Subcutaneous abdominal adipose tissue (tissue), 5 donors: Measurements from ENCODE around the gene EPHB2.
"Not testable (repeated sequence)": the region's sequence is repeated elsewhere in the genome, so short reads cannot be mapped to it uniquely, and the experiment has no call there.

Experiments used
- H3K27ac ChIP-seq: one replicate; pipeline ENCODE4 v1.7.0; 2013; ENCODE audit warnings: low read depth, mild to moderate bottlenecking, inconsistent platforms, low read length, moderate library complexity
- H3K27me3 ChIP-seq, 5 donors: one replicate each; pipeline ENCODE4 v1.7.0; 2013; ENCODE audit warnings: low read length in 5 of 5, inconsistent platforms in 1 of 5; ENCODE audit not compliant: control insufficient read depth in 5 of 5, insufficient read depth in 4 of 5
- H3K36me3 ChIP-seq, 5 donors: one replicate each; pipeline ENCODE4 v1.7.0; 2013; ENCODE audit warnings: low read length in 5 of 5; ENCODE audit not compliant: control insufficient read depth in 5 of 5, insufficient read depth in 5 of 5
- H3K4me1 ChIP-seq, 5 donors: one replicate each; pipeline ENCODE4 v1.7.0; 2013; ENCODE audit warnings: low read length in 5 of 5, mild to moderate bottlenecking in 3 of 5, moderate library complexity in 1 of 5; ENCODE audit not compliant: control insufficient read depth in 5 of 5, insufficient read depth in 5 of 5
- H3K4me3 ChIP-seq, 5 donors: one replicate each; pipeline ENCODE4 v1.7.0; 2013; ENCODE audit warnings: low read length in 5 of 5, low read depth in 1 of 5
- H3K9ac ChIP-seq, 5 donors: one replicate each; pipeline ENCODE4 v1.7.0; 2013; ENCODE audit warnings: low read length in 5 of 5, mild to moderate bottlenecking in 4 of 5, moderate library complexity in 3 of 5
- H3K9me3 ChIP-seq, 5 donors: one replicate each; pipeline ENCODE4 v1.7.0; 2013; ENCODE audit warnings: low read length in 5 of 5; ENCODE audit not compliant: control insufficient read depth in 5 of 5
- donor health status: healthy.
- donor health status: healthy.
- donor health status: healthy.
- donor health status: healthy.
- donor health status: healthy.

EPHB2 gene

GRCh38 chr1:22674410-22674749 is 36.3 kb upstream of the EPHB2 start:
- Histone ChIP-seq H3K27ac (no peak overlapping the region), H3K4me3 (no peak overlapping the region), H3K9me3 (no peaks in the 10 kb centered on the region), H3K27me3 (peaks cover 7 to 32% (median 28%) of the 10 kb centered on the region in 5 donors), H3K36me3 (no peaks in the 10 kb centered on the region), H3K9ac (no peak overlapping the region), H3K4me1 (no peaks in the 10 kb centered on the region)

- peaks cover 0 to 29% (median 20%) of the 10 kb centered on the region in 5 donors for H3K27me3 ChIP-seq
- H3K36me3 ChIP-seq, H3K4me1 ChIP-seq, H3K27ac ChIP-seq, H3K4me3 ChIP-seq, H3K9me3 ChIP-seq, H3K9ac ChIP-seq: not testable (repeated sequence)
These were observed 34.5 kb upstream of the EPHB2 start for GRCh38 chr1:22676151-22676550.

- Histone ChIP-seq H3K27ac (no peak overlapping the region), H3K4me3 (no peak overlapping the region), H3K27me3 (peaks cover 0 to 24% (median 16%) of the 10 kb centered on the region in 5 donors), H3K9me3 (no peaks in the 10 kb centered on the region), H3K36me3 (no peaks in the 10 kb centered on the region), H3K4me1 (no peaks in the 10 kb centered on the region), H3K9ac (no peak overlapping the region)
These were observed 33.6 kb upstream of the EPHB2 start for GRCh38 chr1:22676916-22677583.

- Histone ChIP-seq H3K4me3 (no peak overlapping the region), H3K9me3 (no peaks in the 10 kb centered on the region), H3K9ac (no peak overlapping the region), H3K36me3 (no peaks in the 10 kb centered on the region), H3K4me1 (no peaks in the 10 kb centered on the region), H3K27me3 (peaks cover 0 to 14% (median 11%) of the 10 kb centered on the region in 5 donors), H3K27ac (no peak overlapping the region)
These were observed 32.4 kb upstream of the EPHB2 start for GRCh38 chr1:22677931-22678896.

- Histone ChIP-seq H3K4me1 (no peaks in the 10 kb centered on the region), H3K9me3 (no peaks in the 10 kb centered on the region), H3K27me3 (peaks cover 12 to 24% (median 18%) of the 10 kb centered on the region in 5 donors), H3K4me3 (no peak overlapping the region), H3K36me3 (no peaks in the 10 kb centered on the region), H3K9ac (no peak overlapping the region), H3K27ac (no peak overlapping the region)
These were observed 29.9 kb upstream of the EPHB2 start for GRCh38 chr1:22680726-22681125.

GRCh38 chr1:22681556-22682276 is 28.9 kb upstream of the EPHB2 start:
- Histone ChIP-seq H3K4me1 (no peaks in the 10 kb centered on the region), H3K27ac (no peak overlapping the region), H3K9me3 (no peaks in the 10 kb centered on the region), H3K4me3 (no peak overlapping the region), H3K36me3 (no peaks in the 10 kb centered on the region), H3K27me3 (peaks cover 13 to 28% (median 22%) of the 10 kb centered on the region in 5 donors), H3K9ac (no peak overlapping the region)

GRCh38 chr1:22683547-22683946 is 27.1 kb upstream of the EPHB2 start:
- no peak overlapping the region for H3K4me3 ChIP-seq
- no peaks in the 10 kb centered on the region for H3K9me3 ChIP-seq
- H3K36me3 ChIP-seq: no peaks in the 10 kb centered on the region
- H3K4me1 ChIP-seq: no peaks in the 10 kb centered on the region
- peaks cover 13 to 30% (median 21%) of the 10 kb centered on the region in 5 donors for H3K27me3 ChIP-seq
- H3K9ac ChIP-seq: no peak overlapping the region
- H3K27ac ChIP-seq: no peak overlapping the region

GRCh38 chr1:22685591-22686059 is 25.0 kb upstream of the EPHB2 start:
- Histone ChIP-seq H3K27ac (no peak overlapping the region), H3K9me3 (no peaks in the 10 kb centered on the region), H3K4me1 (no peaks in the 10 kb centered on the region), H3K4me3 (no peak overlapping the region), H3K9ac (no peak overlapping the region), H3K36me3 (no peaks in the 10 kb centered on the region), H3K27me3 (peaks cover 13 to 30% (median 21%) of the 10 kb centered on the region in 5 donors)

- Histone ChIP-seq H3K36me3 (no peaks in the 10 kb centered on the region), H3K4me3 (no peak overlapping the region), H3K9ac (no peak overlapping the region), H3K4me1 (no peaks in the 10 kb centered on the region), H3K27me3 (peaks cover 13 to 24% (median 19%) of the 10 kb centered on the region in 5 donors), H3K9me3 (no peaks in the 10 kb centered on the region), H3K27ac (no peak overlapping the region)
These were observed 23.4 kb upstream of the EPHB2 start for GRCh38 chr1:22687191-22687590.
